Lung (tissue), 12 donors: ENCODE measurements around the gene KLHL21. TPM values are rescaled to one million over a fixed set of nuclear protein-coding genes. Genes with fewer than 3 reads are reported as not detected.
"Not testable (repeated sequence)": the region's sequence is repeated elsewhere in the genome, so short reads cannot be mapped to it uniquely, and the experiment has no call there.

Source experiments
- ATAC-seq: fragments of 200-7000 bp; cut with Tn5 transposase; one replicate; pipeline ENCODE4 v1.9.1; 2020; ENCODE audit warnings: moderate number of reproducible peaks; ENCODE audit not compliant: insufficient read depth, low FRiP score
- DNase-seq, 3 donors: peaks; one replicate each; pipeline ENCODE4 v3.0.0-alpha.2; 2013 to 2017
- H3K27ac ChIP-seq, 2 donors: one replicate each; pipeline ENCODE4 v1.5.1; 2013; ENCODE audit warnings: mild to moderate bottlenecking in 2 of 2, moderate library complexity in 2 of 2, control low read depth in 1 of 2, inconsistent platforms in 1 of 2, low read depth in 1 of 2, low read length in 1 of 2
- H3K27me3 ChIP-seq, 3 donors: one replicate each; pipeline ENCODE4 v1.5.1; 2013; ENCODE audit warnings: low read length in 2 of 3; ENCODE audit not compliant: control insufficient read depth in 3 of 3, insufficient read depth in 3 of 3
- H3K36me3 ChIP-seq, 4 donors: one replicate each; pipeline ENCODE4 v1.5.1; 2013; ENCODE audit warnings: low read length in 4 of 4, mild to moderate bottlenecking in 1 of 4, moderate library complexity in 1 of 4; ENCODE audit not compliant: control insufficient read depth in 4 of 4, insufficient read depth in 4 of 4
- H3K4me1 ChIP-seq, 5 donors: one replicate each; pipeline ENCODE4 v1.5.1; 2013; ENCODE audit warnings: low read length in 5 of 5, mild to moderate bottlenecking in 2 of 5, moderate library complexity in 1 of 5; ENCODE audit not compliant: control insufficient read depth in 5 of 5, insufficient read depth in 5 of 5
- H3K4me3 ChIP-seq: one replicate; pipeline ENCODE4 v1.5.1; 2013; ENCODE audit warnings: mild to moderate bottlenecking, control low read depth, moderate library complexity
- H3K9ac ChIP-seq, 2 donors: one replicate each; pipeline ENCODE4 v1.5.1; 2013; ENCODE audit warnings: low read length in 2 of 2, control low read depth in 1 of 2; ENCODE audit not compliant: insufficient read depth in 1 of 2
- H3K9me3 ChIP-seq, 4 donors: one replicate each; pipeline ENCODE4 v1.5.1; 2013; ENCODE audit warnings: low read length in 3 of 4, mild to moderate bottlenecking in 1 of 4, moderate library complexity in 1 of 4; ENCODE audit not compliant: control insufficient read depth in 4 of 4, insufficient read depth in 3 of 4
- CTCF ChIP-seq: IDR thresholded peaks from 2 replicates; pipeline ENCODE4 v1.5.1; 2012; ENCODE audit warnings: mild to moderate bottlenecking; ENCODE audit errors: control extremely low read depth, extremely low read depth
- WGBS, 2 donors: extraction: QIAGEN DNeasy Blood & Tissue Kit; methylation state at CpG; one replicate each; pipeline ENCODE4 v1.1.7; 2013; 5-methylcytosine and 5-hydroxymethylcytosine counted together
- polyA plus RNA-seq, 2 donors: library from polyadenylated mRNA; stranded (reverse); fragments of 200-250 nt; gene quantifications; one replicate each; pipeline ENCODE4 v1.2.1, GENCODE V29; 2013
- total RNA-seq, 2 donors: library from RNA; depleted of rRNA in 1 of 2; stranded (reverse); fragments of >200 nt in 1 of 2; gene quantifications; one replicate each; pipeline ENCODE4 v1.2.1, GENCODE V29; 2014 to 2021
- donor health status: control.
- donor health status: control.
- donor health status: Bipolar disorder and iron deficiency.
- donor health status: healthy.
- donor health status: DM: yes; HTN: yes; CAD: no.

The KLHL21 gene
- total and polyA plus RNA-seq, 4 donors, result 9.2 to 31.3 (median 19.7) TPM

GRCh38 chr1:6637770-6638169, 35.1 kb upstream of the KLHL21 start:
- Histone ChIP-seq H3K4me1 (peaks cover 0 to 5% (median 0%) of the 10 kb centered on the region in 5 donors), H3K27me3 (no peaks in the 10 kb centered on the region), H3K9ac (no peak overlapping the region), H3K9me3 (no peaks in the 10 kb centered on the region), H3K36me3 (peaks cover 9 to 57% (median 39%) of the 10 kb centered on the region in 4 donors), H3K4me3 (no peak overlapping the region), H3K27ac (no peak overlapping the region)
- ATAC-seq (no peak), DNase-seq (no peak)
- 94% methylated on average over 9 of the region's 9 CpGs for WGBS, 2 donors
- no peak for TF ChIP-seq CTCF

GRCh38 chr1:6636778-6637177, 34.1 kb upstream of the KLHL21 start:
- H3K9me3 ChIP-seq, H3K27ac ChIP-seq, ATAC-seq, DNase-seq, H3K27me3 ChIP-seq, H3K4me1 ChIP-seq, H3K9ac ChIP-seq, H3K4me3 ChIP-seq: not testable (repeated sequence)
- H3K36me3 ChIP-seq, result peaks cover 9 to 55% (median 42%) of the 10 kb centered on the region in 4 donors
- 97 to 99% methylated on average over 6 of the region's 6 CpGs for WGBS, 2 donors

DNA sequence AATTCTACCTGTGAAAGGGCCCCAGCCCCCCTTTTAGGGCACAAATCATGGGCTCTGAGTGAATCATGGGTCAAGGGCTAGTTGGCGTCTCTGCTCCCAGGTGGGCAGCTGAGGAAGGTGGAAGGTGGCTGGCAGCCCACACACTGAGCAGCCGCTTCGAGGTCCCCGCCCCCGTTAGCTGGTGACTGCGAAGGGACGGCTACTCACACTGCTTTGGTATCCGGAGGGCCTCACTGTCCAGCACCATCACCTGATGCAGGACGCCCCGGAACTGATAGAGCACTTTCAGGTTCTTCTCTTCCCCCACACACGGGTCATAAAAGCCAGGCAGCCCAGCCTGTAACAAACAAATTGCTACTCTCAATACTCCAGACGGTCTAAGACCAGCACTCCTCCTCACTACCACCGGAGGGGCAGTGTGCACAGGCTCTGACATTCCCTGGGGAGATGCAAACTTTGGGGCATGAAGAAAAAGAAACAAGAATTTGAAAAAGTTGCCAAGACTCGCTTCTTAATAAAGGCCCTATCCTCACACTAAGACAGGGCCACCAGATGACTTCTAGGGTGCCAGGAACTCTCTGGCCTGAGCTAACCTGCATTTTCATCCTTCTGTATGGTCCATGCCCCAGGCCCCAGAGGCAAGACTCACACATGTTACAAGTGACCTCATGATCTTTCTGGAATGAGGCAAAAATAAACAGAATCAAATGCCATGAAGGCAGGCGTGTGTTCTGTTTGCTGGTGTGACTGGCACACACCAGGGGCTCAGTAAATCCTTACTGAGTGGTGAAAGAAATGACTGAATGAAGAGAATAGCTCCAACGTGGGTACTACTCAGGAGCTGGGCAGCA, 33.5 kb upstream of the KLHL21 start:
- ATAC-seq (no peak), DNase-seq (no peak)
- TF ChIP-seq CTCF, result no peak
- Histone ChIP-seq H3K27me3 (no peaks in the 10 kb centered on the region), H3K4me1 (peaks cover 0 to 5% (median 0%) of the 10 kb centered on the region in 5 donors), H3K9me3 (no peaks in the 10 kb centered on the region), H3K4me3 (no peak overlapping the region), H3K9ac (no peak overlapping the region), H3K36me3 (peaks cover 9 to 53% (median 42%) of the 10 kb centered on the region in 4 donors), H3K27ac (no peak overlapping the region)
- whole genome bisulfite sequencing, 2 donors, result 86 to 90% methylated on average over 16 of the region's 16 CpGs

GRCh38 chr1:6635161-6635909, 32.7 kb upstream of the KLHL21 start:
- TF ChIP-seq CTCF, result no peak
- no peaks in the 10 kb centered on the region for H3K9me3 ChIP-seq
- ATAC-seq, result no peak
- peaks cover 9 to 51% (median 43%) of the 10 kb centered on the region in 4 donors for H3K36me3 ChIP-seq
- 92 to 96% methylated on average over 20 of the region's 20 CpGs for WGBS, 2 donors
- DNase-seq, result no peak
- peaks cover 0 to 5% (median 0%) of the 10 kb centered on the region in 5 donors for H3K4me1 ChIP-seq
- no peak overlapping the region for H3K4me3 ChIP-seq
- H3K27ac ChIP-seq, result no peak overlapping the region
- H3K27me3 ChIP-seq, result no peaks in the 10 kb centered on the region
- no peak overlapping the region for H3K9ac ChIP-seq
